GM12873 (cell line): ENCODE measurements around the gene PPDPF.

Experiments
- CTCF ChIP-seq: IDR thresholded peaks from 2 replicates; pipeline ENCODE4 v1.5.1; 2012; ENCODE audit warnings: low read depth, mild to moderate bottlenecking, moderate library complexity, low read length, control low read depth; ENCODE audit not compliant: insufficient read depth; ENCODE audit errors: missing control alignments

PPDPF gene

GRCh38 chr20:63522091-63522868 is 1.7 kb downstream of the PPDPF start:
- TF ChIP-seq CTCF: no peak

DNA sequence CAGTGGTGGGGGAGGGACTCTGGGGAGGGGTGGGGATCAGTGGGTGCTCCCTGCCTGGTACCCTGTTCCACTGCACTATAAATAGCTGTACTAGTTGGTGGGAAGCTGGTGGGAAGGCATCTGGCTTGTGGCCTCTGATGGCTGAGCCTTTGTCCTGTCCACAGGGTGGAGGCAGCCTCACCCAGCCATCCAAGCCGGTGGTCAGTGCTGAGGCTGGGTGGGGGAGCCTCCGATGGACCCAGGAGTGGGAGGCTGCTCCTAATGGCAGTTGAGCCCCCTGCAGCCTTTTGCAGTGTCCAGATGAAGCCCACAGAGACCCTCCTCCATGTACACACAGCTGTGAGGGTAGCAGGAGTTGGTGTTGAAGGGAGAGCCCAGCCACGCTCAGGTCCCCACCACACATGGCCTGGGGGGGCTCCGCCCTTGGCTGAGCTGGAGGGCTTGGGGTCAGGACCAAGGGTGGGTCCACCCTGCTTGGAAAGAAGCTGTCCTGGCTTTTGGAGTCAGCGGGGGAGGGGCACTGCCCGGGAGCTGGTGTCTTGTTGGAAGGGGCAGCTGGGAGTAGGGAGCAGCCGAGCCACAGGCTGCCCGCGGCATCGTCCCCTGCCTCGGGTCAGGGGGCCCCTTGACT is 2.5 kb downstream of the PPDPF start:
- TF ChIP-seq CTCF: no peak

- TF ChIP-seq CTCF: no peak
Observed at GRCh38 chr20:63525185-63525584, 4.6 kb downstream of the PPDPF start.

DNA sequence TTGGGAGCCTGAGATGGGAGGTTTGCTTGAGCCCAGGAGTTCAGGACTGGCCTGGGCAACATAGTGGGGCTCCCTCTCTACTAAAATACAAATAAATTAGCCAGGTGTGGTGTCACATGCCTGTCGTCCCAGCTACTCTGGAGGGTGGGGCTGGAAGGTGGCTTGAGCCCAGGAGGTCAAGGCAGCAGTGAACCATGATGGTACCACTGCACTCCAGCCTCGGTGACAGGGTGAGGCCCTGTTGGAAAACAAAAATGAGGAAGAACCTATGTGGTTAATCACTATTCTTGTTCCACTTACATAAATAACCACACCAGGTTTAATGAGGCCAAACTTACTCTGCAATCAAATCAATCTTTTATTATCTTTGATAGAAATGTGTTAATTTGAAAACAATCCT is 5.4 kb downstream of the PPDPF start:
- no peak for TF ChIP-seq CTCF

- no peak for TF ChIP-seq CTCF
Observed at GRCh38 chr20:63527184-63527583, 6.6 kb downstream of the PPDPF start.

DNA sequence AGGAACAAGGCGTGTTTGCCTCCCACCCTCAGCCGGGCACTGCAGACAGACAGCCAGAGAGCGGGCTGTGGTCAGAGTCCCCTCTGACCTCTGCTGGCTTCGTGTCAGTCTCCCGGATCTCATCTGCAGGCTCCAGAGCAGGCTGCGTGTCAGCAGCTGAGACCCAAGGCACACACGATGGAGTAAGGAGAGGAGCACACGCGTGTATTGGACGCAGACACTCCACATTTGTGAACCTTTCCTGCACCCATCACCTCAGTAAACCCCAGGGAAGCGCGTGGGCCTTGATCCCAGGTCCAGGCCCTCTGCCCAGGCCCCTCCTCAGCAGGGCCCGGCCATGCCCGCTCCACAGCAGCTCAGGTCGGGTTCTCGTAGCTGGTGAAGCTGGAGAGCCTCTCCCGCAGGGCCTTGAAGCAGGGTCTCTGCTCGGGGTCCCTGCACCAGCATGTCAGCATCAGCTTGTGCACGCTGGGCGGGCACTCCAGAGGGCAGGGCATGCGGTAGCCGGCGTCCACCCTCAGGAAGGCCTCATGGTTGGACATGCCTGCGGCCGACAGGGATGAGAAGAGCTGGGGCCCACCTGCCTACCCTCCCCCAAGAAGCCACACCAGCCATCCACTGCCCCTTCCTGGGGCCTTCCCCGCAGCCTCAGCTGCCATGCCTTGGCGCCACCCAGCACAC is 8.8 kb downstream of the PPDPF start:
- no peak for TF ChIP-seq CTCF
